Hepatocyte (in vitro differentiated cells): ENCODE results near the gene ZBTB20.

Experiments
- EZH2 ChIP-seq: fragments of 200-600 bp; sonication (generic); IDR thresholded peaks from 2 replicates; pipeline ENCODE4 v1.6.1; 2016; ENCODE audit warnings: antibody characterized with exemption, mild to moderate bottlenecking, borderline replicate concordance
- EZH2phosphoT487 ChIP-seq: fragments of 200-600 bp; sonication (generic); IDR thresholded peaks from one replicate; pipeline ENCODE4 v1.6.1; 2018; ENCODE audit warnings: antibody characterized with exemption, mild to moderate bottlenecking, low read depth, moderate library complexity; ENCODE audit not compliant: unreplicated experiment, severe bottlenecking
- TF ChIP-seq, protein P1 (sequence below): fragments of 200-600 bp; sonication (generic); IDR thresholded peaks from 2 replicates; pipeline ENCODE4 v1.5.1; 2016; ENCODE audit warnings: antibody characterized with exemption, mild to moderate bottlenecking; ENCODE audit not compliant: poor library complexity

DNA sequence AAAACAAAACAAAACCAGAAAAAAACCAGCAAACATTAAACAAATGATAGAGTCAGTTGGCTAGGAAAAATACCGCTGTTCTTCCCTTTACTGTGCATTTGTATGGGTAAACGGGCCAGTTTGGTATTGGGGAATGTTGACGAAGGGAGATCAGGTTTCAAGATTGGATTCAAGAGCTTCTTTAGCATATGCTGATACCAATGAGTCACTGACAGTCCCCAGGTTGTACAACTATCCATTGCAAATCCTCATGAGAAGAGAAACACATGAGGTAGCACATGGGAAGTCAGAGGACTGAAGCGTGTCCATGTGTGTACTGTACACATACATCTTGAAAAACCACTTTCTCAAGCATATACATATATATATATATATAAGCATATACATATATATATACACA lies 827.6 kb downstream of the ZBTB20 start:
- TF ChIP-seq, protein P1, sequence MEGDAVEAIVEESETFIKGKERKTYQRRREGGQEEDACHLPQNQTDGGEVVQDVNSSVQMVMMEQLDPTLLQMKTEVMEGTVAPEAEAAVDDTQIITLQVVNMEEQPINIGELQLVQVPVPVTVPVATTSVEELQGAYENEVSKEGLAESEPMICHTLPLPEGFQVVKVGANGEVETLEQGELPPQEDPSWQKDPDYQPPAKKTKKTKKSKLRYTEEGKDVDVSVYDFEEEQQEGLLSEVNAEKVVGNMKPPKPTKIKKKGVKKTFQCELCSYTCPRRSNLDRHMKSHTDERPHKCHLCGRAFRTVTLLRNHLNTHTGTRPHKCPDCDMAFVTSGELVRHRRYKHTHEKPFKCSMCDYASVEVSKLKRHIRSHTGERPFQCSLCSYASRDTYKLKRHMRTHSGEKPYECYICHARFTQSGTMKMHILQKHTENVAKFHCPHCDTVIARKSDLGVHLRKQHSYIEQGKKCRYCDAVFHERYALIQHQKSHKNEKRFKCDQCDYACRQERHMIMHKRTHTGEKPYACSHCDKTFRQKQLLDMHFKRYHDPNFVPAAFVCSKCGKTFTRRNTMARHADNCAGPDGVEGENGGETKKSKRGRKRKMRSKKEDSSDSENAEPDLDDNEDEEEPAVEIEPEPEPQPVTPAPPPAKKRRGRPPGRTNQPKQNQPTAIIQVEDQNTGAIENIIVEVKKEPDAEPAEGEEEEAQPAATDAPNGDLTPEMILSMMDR: no peak
- TF ChIP-seq EZH2phosphoT487 (no peak), EZH2 (no peak)
